HG03457 (cell line): Measurements from ENCODE around the gene REG3A.

Experiments
- ATAC-seq: cut with Tn5 transposase; IDR thresholded peaks from one replicate; pipeline ENCODE4 v1.9.1; 2021; ENCODE audit warnings: moderate number of reproducible peaks; ENCODE audit not compliant: unreplicated experiment

REG3A gene

GRCh38 chr2:79159653-79160052 is at the start of gene REG3A:
TSS of gene REG3A (minus strand) at chr2:79159753. CDS start at chr2:79159405, 348 bp downstream.
- no peak for ATAC-seq

GRCh38 chr2:79200762-79201161 is 41.2 kb upstream of the REG3A start:
- no peak for ATAC-seq

- ATAC-seq: no peak
Measured at GRCh38 chr2:79191816-79192215, 32.3 kb upstream of the REG3A start.

GRCh38 chr2:79191081-79191480 is 31.5 kb upstream of the REG3A start:
- no peak for ATAC-seq

GRCh38 chr2:79189465-79189864 is 29.9 kb upstream of the REG3A start:
- ATAC-seq: no peak

- ATAC-seq: no peak
Measured at GRCh38 chr2:79181617-79182016, 22.1 kb upstream of the REG3A start.

GRCh38 chr2:79180092-79180491 is 20.5 kb upstream of the REG3A start:
- no peak for ATAC-seq

- no peak for ATAC-seq
Measured at GRCh38 chr2:79179036-79179435, 19.5 kb upstream of the REG3A start.

GRCh38 chr2:79178076-79178674 is 18.6 kb upstream of the REG3A start:
- ATAC-seq: no peak

GRCh38 chr2:79171348-79171958 is 11.9 kb upstream of the REG3A start:
- no peak for ATAC-seq

GRCh38 chr2:79162801-79163200 is 3.2 kb upstream of the REG3A start:
- no peak for ATAC-seq

GRCh38 chr2:79162132-79162531 is 2.6 kb upstream of the REG3A start:
- no peak for ATAC-seq

GRCh38 chr2:79159030-79159429 is 523 bp downstream of the REG3A start:
- ATAC-seq: no peak

GRCh38 chr2:79155826-79156476 is 3.6 kb downstream of the REG3A start:
- ATAC-seq: no peak

- ATAC-seq: no peak
Measured at GRCh38 chr2:79139423-79139822, 20.1 kb downstream of the REG3A start.

- ATAC-seq: no peak
Measured at GRCh38 chr2:79138385-79138784, 21.2 kb downstream of the REG3A start.

GRCh38 chr2:79131687-79132086 is 27.9 kb downstream of the REG3A start:
- ATAC-seq: no peak

- no peak for ATAC-seq
Measured at GRCh38 chr2:79129804-79130203, 29.7 kb downstream of the REG3A start.

GRCh38 chr2:79129260-79129659 is 30.3 kb downstream of the REG3A start:
- ATAC-seq: no peak

GRCh38 chr2:79128406-79128805 is 31.1 kb downstream of the REG3A start:
- ATAC-seq: no peak

GRCh38 chr2:79125721-79125985 is 33.9 kb downstream of the REG3A start:
- no peak for ATAC-seq

GRCh38 chr2:79124907-79125720 is 34.4 kb downstream of the REG3A start:
- ATAC-seq: no peak
